DMS79 treated with DMSO at 0.1 percent for 48 hours (cell line): ENCODE measurements around the gene GNAI2.
"Not testable (repeated sequence)": the region's sequence is repeated elsewhere in the genome, so short reads cannot be mapped to it uniquely, and the experiment has no call there.

Source experiments
- DNase-seq: peaks from one replicate; lab custom pipeline; 2025; lab: John Stamatoyannopoulos, UW

Gene GNAI2

DNA sequence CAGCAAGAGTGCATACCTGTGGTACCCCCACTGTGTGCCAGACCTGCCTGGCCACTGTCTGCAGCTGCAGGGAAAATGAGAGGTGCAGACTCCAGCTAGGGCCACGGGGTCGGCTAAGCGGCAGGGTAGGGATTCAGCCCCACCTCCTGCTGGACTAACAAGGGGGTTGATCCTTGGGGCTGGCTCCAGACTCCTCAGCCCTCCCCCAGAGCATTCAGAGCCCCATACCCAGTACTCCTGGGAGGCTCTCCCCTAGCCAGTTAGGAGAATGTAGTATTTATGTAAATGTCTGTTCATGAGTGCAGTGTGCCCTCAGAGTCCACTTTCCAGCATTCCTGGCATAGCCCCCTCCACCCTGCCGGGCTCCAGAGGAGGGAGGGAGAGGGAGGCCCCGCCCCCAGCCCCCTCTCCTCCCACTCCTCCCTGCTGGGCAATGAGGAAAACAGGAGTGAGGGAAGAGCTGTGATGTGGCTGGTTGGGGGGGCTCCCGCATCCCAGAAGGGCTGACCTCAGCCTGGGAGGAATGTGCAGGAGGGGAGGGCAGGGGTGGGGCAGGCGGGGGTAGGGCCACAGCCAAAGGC lies 28.5 kb downstream of the GNAI2 start:
- no peak for DNase-seq

DNA sequence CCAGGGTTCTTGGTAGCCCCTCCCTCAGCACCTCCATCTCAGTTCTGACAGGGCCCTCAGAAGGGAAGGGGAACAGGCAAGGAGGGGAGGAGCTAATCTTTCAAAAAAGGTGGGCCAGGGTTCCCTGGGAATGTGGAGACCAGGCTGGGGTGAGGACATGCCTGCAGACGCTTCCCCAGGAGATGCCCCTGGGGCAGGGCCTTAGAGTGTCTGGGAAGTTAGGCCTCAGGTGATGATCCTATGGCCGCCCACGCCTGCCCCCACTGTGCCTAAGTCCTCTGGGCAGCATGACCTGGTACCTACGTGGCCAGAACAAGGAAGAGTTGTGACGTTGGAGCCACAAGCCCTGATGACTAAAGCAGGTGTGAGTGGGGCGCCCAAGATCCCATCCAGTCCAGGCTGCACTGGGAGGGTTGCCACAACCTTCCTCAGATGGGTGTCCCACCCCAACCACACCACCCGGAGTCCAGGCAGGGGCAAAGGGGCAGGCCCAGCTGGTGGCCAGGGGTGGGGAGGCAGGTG lies 29.0 kb downstream of the GNAI2 start:
- DNase-seq: no peak

DNA sequence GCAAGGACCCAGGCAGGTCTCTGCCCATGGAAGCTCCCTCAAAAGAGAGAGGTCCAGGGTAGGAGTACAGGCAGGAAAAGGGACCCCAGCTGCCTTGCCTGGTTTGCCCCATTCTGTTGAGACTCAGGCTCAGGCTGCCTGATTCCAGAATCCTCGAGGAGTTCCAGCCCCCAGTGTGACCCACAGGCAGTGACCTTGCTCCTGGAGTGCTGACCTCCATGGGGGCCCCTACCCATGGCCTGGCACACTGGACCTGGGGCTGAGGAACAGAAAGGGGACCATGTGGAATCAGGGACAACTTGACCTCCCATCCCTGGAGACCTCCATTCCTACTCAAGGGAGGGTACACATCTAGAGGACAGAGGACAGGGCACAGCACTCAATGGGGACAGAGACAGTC lies 29.6 kb downstream of the GNAI2 start:
- no peak for DNase-seq

DNA sequence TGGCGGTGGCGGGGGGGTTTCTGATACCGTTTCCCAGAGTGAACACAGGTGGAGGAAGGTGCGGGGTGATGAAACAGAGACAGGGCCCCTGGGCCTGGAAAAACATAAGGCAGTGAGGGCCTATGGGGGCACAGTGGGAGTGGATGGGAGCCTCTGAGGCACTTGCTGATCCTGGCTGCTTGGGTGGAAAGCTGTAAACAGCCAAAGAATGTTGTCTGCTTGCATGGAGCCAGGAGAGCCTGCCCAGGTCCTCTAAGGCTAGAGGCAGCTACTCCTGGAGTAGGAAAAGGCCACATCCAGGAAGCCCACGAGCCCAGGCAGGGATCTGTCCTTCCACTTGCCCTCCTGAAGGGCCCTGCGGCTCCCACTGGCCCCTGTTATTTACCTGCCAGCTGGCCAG lies 30.0 kb downstream of the GNAI2 start:
- no peak for DNase-seq

DNA sequence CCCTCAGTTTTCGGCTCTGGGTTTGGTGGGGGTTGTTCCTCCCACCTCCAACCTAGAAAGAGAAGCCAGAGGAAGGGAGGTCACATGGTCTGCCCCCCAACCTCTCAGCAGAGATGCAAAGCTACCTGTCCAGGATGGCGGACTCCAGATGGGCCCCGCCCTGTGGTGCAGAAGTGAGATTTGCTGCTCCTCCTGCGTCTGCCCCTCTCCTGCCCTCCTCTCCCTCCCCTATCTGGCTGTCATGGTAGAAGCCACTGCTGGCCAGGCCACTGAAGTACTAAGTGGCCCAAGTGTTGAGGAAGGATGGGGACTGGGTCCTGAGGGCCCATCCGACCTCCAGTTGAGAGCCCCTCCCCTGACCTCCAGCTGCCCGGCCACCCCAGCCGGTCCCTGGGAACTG lies 30.8 kb downstream of the GNAI2 start:
- no peak for DNase-seq

DNA sequence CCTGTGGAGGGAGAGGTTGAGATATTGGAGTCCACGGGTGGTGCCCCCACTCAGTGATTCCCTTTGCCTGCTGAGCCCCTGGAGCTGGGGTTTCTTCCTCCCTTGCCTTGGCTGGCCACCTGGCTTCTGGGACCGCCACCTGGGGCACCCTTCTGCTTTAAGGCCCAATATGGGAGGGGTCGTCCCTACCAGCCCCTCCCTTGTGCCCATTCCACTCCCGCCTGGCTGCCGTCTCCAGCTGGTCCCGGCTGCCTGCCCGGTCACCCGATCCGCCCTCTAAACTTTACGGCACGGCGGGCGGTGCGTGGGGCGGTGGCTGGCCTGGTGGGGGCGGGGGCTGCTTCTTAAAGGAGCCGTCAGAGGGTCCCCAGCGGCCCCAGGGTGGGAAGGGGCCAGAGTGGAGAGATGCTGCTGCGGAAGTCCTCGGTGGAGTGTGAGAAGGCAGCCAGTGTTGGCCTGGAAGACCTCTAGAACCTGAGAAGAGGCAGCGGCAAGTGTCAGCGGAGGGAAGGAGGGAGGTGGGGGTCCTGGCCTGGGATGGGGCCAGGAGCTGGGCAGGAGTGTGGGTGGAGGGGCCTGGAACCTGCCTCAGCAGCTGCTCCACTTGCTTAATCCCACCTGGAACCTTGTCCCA lies 31.4 kb downstream of the GNAI2 start:
- DNase-seq: peak; percentile 16

DNA sequence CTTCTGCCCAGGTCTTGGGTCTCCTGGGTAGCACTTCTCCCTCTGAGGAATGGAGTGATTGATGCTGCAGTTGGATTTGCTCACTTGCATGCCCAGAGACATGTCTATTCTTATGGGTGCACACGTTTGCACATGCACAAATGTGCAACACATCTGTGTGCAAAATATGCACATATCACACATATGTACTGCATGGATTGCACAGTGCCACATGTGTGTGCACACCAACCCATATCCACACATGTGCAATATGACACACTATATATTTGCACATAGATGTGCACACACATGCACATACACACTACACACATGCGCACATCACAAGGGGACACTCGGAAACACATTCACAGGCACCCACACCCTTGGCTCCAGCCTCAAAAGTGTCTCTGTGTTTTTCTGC lies 32.3 kb downstream of the GNAI2 start:
- no peak for DNase-seq

DNA sequence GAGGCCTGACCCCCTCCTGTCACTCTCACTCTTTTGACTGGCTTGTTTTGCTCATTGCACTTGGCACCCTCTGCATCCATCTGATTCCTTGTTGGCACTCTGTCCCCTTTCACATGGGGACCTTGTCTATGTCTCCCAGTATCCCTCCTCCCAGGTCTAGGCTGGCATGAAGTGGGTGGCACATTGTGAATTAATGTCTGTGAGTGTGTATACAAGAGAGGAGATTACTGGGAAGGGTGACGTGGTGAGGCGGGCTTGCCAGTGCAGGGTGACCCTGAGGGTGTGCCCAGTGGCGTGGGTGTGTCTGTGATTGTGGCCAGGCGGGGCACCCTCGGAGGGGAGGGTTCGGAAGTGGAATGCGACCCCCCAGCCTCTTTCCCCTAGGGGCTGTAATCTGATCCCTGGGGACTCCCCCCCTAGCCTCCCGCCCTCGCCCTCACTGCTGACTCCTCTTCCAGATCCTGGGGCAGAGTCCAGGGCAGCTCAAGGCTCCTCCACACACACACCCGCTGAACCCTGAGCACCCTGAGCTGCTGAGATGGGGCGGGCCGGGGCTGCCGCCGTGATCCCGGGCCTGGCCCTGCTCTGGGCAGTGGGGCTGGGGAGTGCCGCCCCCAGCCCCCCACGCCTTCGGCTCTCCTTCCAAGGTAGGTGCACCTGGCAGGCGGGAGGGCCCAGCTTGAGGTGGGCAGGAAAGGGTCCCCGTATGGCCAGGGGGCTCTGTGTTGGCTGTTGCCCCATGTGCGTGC lies 32.9 kb downstream of the GNAI2 start, which contains the start of gene SEMA3B:
Gene SEMA3B (plus strand): TSS at position 445 of the 749 bp plus-strand sequence. CDS start 94 bp downstream, at position 539.
- DNase-seq: no peak

DNA sequence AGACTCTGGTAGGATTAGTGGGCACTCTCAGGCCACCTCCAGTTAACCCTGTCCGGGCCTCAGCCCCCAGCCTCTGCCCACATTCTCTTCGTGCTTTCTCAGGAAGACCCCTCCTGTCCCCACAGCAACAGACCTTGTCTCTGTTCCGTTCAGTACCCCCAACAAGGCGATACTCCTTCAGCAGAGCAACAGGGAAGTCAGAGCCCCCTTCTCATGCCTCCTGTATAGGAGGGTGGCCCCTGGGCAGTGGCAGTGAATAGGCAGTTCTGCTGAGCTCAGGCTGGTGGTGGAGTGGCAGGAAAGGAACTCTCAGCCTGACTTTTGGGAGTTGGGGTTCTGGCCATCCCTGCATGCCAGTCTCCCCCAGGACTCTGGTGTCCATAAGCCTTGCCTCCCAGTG lies 33.5 kb downstream of the GNAI2 start:
- no peak for DNase-seq

DNA sequence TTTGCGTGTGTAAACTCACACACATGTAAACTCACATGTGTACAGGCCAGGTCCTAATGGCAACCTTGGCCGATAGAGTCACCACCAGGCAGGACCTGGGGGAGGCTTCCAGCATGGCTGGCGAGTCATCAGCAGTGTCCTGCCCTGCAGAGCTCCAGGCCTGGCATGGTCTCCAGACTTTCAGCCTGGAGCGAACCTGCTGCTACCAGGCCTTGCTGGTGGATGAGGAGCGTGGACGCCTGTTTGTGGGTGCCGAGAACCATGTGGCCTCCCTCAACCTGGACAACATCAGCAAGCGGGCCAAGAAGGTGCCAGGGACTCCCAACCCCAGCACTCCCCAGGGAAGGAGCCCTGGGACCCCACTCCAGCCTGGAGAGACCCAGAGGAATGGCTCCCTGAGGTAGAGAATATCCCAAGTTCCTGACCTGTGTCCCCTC lies 34.0 kb downstream of the GNAI2 start:
- DNase-seq: no peak

DNA sequence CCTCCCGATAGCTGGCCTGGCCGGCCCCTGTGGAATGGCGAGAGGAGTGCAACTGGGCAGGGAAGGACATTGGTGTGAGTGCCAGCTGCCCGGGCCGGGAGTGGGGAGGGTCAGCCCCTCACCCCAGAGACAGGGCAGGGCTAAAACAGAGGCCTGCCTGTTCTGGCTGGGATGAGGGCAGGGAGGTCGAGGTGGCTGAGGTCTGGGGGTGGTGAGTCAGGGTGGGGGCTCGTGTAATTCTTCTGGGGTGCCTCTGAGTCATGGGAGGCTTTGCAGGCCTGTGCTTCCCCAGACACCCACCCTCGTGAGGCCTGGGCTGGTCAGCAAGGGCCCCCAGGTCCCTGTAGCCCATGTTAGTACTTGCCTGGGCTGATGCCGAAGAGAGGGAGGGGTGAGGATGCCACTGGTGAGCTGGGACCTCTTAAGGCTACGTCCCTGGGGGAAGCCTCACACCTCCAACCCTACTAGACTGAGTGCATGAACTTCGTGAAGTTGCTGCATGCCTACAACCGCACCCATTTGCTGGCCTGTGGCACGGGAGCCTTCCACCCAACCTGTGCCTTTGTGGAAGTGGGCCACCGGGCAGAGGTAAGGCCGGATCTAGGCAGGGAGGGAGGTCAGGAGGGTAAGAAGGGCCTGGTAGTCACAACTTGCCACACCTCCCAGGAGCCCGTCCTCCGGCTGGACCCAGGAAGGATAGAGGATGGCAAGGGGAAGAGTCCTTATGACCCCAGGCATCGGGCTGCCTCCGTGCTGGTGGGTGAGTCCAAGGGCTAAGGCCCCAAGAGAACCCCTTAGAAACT lies 34.6 kb downstream of the GNAI2 start:
- DNase-seq: no peak

DNA sequence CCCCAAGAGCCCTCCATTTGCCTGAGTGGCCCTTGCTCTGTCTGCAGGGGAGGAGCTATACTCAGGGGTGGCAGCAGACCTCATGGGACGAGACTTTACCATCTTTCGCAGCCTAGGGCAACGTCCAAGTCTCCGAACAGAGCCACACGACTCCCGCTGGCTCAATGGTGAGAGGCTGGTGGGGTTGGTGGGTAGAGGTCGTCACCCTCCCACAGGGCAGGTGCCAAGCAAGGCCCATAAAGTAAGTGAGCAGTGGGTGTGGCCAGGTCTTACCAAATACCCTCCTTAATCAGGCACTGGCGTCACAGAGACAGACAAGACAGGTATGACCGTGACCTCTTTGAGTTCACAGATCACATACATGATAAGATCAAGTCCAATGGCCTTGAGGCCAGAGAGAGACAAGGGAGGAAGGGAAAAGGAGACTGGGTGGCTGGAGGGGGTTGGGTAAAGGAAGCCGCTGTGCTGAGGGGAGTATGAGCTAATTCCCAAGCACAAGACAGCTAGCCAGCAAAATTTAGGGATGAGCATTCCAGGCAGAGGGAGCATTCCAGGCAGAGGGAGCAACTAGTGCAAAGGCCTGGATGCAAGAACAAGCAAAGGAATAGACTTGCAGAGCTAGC lies 35.4 kb downstream of the GNAI2 start:
- no peak for DNase-seq

DNA sequence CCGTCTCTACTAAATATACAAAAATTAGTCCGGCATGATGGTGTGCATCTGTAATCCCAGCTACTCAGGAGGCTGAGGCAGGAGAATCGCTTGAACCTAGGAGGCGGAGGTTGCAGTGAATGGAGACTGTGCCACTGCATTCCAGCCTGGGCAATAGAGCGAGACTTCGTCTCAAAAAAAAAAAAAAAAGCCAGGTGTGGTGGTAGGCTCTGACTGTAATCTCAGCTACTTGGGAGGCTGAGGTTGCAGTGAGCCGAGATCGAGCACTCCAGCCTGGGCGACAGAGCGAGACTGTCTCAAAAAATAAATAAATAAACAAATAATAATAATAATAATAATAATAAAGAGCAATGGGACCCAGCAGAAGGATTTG lies 36.5 kb downstream of the GNAI2 start:
- DNase-seq: not testable (repeated sequence)

DNA sequence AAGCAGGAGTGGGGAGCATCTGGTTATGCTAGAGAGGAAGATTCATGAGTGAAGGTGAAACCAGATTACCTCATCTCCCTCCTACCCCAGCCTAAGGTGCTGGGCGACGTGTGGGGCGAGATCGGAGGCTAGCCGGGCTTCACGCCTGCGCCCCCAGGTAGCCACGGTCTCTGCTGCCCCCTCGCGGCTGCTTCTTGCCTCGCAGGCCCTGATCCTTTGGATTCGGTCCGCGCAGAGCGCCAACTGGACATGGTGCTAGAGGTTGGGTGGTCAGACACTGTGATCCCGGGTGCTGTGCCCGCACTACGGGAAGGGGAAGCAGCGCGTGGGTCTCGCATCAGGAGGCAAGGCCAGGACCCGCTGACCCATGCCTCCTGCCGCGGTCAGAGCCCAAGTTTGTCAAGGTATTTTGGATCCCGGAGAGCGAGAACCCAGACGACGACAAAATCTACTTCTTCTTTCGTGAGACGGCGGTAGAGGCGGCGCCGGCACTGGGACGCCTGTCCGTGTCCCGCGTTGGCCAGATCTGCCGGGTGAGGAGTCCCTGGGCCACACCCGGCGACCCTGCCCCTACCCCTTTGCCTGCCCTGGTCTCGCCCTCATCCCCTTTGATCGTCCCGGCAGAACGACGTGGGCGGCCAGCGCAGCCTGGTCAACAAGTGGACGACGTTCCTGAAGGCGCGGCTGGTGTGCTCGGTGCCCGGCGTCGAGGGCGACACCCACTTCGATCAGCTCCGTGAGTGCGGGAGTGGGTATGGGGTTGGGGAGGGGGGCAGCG lies 37.1 kb downstream of the GNAI2 start:
- peak; percentile 54 for DNase-seq

DNA sequence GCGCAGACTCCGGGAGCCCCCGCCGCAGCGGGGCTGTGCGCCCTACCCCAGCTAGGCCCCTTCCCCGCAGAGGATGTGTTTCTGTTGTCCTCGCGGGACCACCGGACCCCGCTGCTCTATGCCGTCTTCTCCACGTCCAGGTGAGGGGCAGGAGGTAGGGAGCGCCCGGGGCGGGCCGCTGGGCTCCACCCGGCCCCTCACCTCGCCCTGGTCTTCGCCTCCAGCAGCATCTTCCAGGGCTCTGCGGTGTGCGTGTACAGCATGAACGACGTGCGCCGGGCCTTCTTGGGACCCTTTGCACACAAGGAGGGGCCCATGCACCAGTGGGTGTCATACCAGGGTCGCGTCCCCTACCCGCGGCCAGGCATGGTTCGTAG lies 37.7 kb downstream of the GNAI2 start:
- no peak for DNase-seq

DNA sequence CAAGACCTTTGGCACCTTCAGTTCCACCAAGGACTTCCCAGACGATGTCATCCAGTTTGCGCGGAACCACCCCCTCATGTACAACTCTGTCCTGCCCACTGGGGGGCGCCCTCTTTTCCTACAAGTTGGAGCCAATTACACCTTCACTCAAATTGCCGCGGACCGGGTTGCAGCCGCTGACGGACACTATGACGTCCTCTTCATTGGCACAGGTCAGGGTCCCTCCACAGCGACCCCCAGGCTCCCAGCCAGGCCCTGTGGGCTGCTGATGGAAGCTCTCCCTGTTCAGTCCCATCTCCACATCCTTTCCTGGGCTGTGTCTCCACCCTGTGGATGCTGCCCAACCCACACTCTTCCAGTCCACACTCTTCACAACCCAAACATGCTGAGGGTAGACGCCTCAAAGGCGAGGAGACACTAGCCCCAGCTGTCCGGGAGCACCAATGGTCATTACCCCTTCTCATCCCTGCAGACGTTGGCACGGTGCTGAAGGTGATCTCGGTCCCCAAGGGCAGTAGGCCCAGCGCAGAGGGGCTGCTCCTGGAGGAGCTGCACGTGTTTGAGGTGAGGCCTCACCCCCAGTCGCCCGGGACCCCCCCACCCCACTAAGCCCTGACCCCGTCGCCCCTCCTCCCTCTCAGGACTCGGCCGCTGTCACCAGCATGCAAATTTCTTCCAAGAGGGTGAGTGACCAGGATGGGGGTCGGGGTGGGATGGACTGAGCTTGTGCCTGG lies 38.5 kb downstream of the GNAI2 start:
- no peak for DNase-seq

DNA sequence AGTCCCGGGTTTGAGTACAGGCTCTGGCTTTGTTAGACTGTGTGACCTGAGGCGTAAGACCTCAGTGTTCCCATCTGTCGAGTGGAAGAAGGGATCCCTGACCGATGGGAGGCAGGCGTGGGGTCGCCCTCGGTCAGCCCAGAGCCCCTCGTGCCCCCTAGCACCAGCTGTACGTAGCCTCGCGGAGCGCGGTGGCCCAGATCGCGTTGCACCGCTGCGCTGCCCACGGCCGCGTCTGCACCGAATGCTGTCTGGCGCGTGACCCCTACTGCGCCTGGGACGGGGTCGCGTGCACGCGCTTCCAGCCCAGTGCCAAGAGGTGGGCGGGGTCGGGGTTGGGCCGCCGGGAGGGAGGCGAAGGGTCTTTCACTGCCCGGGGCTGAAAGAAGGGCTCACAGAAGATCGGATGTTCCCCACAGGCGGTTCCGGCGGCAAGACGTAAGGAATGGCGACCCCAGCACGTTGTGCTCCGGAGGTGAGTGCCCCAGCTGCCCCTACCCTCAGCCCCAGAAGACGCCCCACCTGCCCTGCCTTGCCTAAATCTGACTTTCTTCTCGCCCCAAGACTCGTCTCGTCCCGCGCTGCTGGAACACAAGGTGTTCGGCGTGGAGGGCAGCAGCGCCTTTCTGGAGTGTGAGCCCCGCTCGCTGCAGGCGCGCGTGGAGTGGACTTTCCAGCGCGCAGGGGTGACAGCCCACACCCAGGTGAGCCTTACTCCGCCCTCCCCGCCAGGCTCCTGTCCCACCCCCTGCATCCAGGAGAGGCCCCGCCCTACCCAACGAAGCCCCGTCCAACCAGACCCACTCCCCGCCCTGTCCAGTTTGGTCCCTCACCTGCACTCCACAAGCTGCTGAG lies 39.4 kb downstream of the GNAI2 start:
- no peak for DNase-seq

DNA sequence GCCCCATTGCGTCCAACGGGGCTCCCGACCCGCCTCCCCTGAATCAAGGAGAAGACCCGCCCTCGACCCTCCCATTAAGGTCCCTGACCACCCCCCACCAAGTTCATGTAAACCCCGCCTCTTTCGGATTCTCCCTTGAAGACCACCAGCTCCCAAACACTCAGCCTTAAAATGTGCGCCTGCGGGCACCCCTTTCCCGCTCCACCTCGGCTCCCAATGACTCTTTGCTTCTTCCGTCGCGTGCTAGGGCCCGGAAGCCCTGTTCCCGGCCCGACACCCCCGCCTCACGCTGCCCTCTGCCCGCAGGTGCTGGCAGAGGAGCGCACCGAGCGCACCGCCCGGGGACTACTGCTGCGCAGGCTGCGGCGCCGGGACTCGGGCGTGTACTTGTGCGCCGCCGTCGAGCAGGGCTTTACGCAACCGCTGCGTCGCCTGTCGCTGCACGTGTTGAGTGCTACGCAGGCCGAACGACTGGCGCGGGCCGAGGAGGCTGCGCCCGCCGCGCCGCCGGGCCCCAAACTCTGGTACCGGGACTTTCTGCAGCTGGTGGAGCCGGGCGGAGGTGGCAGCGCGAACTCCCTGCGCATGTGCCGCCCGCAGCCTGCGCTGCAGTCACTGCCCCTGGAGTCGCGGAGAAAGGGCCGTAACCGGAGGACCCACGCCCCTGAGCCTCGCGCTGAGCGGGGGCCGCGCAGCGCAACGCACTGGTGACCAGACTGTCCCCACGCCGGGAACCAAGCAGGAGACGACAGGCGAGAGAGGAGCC lies 40.2 kb downstream of the GNAI2 start:
- DNase-seq: no peak

DNA sequence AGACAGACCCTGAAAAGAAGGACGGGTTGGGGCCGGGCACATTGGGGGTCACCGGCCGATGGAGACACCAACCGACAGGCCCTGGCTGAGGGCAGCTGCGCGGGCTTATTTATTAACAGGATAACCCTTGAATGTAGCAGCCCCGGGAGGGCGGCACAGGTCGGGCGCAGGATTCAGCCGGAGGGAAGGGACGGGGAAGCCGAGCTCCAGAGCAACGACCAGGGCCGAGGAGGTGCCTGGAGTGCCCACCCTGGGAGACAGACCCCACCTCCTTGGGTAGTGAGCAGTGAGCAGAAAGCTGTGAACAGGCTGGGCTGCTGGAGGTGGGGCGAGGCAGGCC lies 40.7 kb downstream of the GNAI2 start:
- DNase-seq: no peak
